GM21619 (cell line): ENCODE data around the gene MND1.
A peak's percentile ranks its signal among the peaks of the same experiment; 100 is the strongest.
"Not testable (repeated sequence)": the region's sequence is repeated elsewhere in the genome, so short reads cannot be mapped to it uniquely, and the experiment has no call there.

Source experiments
- ATAC-seq: cut with Tn5 transposase; IDR thresholded peaks from one replicate; pipeline ENCODE4 v1.9.1; 2021; ENCODE audit not compliant: unreplicated experiment

The MND1 gene

DNA sequence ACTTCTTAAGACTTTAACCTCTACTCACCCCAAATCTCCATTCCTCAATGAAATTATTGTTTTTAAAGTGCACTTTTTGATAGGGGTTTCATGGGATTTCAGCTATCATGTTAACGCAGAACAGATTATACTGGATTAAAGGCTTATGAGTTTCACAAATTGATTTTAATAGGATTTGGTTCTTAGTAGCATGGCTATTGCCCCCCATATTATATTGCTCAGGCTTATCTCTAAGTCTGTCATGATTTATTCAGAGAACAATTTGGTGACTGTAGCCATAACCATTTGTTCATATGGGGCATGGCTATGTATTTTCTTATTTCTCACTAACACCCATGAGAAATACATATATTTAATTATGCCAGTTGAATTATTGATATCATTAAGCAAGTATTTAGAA lies 57.0 kb downstream of the MND1 start:
- no peak for ATAC-seq

GRCh38 chr4:153402366-153402765 lies 57.9 kb downstream of the MND1 start:
- no peak for ATAC-seq

- no peak for ATAC-seq
These were observed 59.2 kb downstream of the MND1 start for GRCh38 chr4:153403726-153404125.

DNA sequence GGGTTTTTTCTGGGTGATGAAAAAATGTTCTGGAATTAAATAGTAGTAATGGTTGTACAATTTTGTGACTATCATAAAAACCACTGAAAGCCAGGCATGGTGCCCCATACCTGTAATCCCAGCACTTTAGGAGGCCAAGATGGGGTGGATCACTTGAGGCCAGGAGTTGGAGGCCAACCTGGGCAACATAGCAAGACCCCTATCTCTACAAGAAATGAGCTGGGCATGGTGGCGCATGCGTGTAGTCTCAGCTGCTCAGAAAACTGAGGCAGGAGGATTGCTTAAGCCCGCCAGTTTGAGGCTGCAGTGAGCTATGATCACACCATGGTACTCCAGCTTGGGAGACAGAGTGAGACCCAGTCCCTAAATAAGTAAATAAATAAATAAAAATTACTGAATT lies 63.4 kb downstream of the MND1 start:
- ATAC-seq, result no peak

DNA sequence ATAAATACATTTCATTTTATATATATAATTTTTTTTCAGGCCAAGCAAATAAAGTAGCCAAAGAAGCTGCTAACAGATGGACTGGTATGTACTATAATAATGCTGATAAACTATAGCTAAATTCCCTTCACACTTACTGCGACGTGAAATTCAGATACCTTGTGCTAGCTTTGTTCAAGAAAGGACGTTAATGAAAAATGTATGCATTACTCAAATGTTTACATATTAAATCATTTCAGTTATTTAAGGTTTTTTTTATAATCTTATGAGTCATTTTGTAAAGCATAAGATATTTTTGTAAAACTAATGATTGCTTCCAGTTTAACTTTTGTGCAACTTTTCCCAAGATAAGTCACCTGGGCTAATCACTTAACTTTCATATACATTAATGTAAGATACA lies 64.4 kb downstream of the MND1 start:
- no peak for ATAC-seq

DNA sequence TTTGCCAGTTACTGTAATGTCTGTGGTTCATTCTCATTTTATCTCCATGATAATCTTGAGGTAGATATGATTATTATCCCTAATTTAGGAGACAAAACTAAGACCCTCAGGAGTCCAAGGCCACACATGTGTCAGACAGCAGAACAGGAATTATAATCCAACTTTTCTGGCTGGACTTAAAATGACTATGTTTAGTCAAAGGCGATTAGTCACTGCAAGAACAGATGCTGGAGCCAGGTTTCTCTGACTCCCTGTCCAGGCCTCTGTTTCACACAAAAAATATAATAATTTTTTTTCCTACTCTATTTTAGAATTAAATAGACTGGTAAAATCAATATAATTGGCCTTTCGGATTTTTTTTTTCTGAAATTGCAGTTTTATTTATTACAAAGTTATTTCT lies 64.9 kb downstream of the MND1 start:
- ATAC-seq, result no peak

GRCh38 chr4:153409924-153410501 lies 65.5 kb downstream of the MND1 start:
- ATAC-seq, result no peak

DNA sequence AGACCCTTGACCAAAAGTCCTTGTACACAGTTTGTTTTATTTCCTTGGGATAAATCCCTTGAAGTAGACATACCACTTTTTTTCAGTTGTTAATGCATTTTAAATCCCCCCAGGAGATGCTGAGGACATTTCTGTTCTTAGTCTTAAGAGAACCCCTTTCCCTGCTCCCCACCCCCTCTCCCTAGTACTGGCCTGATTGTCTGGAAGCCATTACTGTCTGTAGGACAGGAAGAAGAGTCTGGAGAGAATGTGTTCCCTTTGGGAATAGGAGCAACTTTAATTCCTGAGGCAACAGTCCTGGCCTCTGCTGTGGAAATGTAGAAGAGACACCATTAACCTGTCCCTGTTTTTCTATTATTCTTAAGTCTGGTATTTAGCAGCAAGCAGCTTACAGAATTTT lies 69.4 kb downstream of the MND1 start:
- ATAC-seq, result no peak

GRCh38 chr4:153416456-153416855 lies 72.0 kb downstream of the MND1 start:
- not testable (repeated sequence) for ATAC-seq

DNA sequence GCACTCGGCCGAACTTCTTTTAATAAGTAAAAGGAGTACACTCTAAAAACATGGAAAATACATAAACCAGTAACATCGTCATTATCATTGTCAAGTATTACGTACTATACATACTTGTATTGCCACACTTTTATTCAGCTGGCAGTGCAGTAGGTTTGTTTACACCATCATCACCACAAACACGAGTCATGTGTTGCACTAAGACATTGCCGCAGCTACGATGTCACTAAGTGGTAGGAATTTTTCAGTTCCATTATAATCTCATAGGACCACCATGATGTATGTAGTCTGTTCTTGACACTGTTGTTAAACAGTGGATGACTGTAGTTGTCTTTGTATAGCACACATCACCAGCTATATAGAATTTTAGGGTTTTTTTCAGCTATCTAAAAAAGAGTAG lies 73.6 kb downstream of the MND1 start:
- ATAC-seq, result no peak

DNA sequence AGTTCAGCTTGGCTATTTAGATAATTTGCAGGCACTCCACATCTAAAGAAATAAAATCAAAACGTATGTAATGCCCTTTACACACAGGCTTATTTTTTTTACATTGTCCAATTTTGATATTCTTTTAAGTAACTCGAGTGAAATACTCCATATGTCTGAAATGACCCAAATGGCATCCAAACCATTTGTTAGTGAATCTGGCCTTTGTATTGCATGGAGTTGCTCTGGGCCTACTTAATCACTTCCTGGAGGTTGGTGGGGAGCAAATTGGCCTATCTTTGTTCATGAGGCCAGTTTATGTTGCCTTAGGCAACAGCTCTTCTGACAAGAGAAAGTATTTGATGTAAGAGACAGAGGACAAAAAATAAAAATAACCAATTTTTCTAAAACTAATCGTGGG lies 74.1 kb downstream of the MND1 start:
- no peak for ATAC-seq

DNA sequence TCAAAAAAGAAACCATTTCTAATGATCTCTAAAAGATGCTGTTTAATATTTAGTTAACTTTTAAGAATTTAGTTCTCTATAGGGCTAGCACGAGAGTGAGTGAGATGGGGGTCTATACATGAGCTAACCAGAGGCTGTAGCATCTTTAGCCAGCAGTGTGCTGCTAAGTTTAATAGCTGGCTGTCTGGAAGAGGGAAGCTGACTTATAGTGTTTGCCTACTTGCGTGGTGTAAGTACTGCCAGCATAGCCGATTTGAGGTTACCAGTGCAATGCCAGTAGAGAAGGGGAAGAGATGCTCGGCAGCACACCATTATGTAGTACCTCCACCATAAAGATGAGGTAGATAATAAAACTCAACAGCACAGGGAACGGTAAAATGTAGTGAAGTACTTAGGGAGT lies 74.5 kb downstream of the MND1 start:
- no peak for ATAC-seq

GRCh38 chr4:153419673-153420278 lies 75.3 kb downstream of the MND1 start:
- no peak for ATAC-seq

DNA sequence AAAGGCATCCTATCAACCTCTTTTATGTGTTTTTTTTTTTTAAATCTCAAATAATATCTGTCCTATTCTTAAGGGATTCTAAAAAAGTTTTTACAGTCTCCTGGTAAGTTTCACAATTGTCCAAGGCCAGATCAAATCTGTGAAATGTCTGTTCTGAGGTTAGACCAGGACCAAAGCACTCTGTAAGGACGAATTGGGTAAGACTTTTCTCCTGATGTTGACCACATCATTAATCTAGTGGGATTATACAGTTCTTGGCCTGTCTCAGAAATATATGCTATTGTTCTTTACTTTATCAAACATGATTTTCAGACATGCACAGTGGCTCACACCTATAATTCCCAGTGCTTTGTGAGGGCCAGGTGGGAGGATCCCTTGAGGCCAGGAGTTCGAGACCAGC lies 75.9 kb downstream of the MND1 start:
- no peak for ATAC-seq

DNA sequence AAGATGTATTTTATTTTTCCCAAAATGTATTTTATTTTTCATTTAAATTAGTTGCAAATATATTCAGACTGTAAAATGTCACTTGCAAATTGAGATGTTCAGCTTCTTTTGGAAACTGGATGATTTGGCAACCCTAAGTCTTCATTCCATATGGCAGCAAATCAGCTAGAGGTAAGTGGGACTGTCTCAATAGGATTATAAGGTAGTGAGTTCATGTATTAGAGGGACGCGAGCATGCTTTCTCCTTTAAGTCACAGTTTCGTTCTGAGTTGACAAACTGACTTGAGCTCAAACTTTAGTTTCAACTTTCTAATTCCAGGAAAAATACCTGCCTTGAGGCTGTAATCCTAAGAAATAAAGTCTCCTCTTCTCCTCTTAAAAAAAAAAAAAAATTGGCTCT lies 77.5 kb downstream of the MND1 start:
- ATAC-seq, result peak; percentile 71

GRCh38 chr4:153426207-153426885 lies 81.9 kb downstream of the MND1 start:
- ATAC-seq, result peak; percentile 52

DNA sequence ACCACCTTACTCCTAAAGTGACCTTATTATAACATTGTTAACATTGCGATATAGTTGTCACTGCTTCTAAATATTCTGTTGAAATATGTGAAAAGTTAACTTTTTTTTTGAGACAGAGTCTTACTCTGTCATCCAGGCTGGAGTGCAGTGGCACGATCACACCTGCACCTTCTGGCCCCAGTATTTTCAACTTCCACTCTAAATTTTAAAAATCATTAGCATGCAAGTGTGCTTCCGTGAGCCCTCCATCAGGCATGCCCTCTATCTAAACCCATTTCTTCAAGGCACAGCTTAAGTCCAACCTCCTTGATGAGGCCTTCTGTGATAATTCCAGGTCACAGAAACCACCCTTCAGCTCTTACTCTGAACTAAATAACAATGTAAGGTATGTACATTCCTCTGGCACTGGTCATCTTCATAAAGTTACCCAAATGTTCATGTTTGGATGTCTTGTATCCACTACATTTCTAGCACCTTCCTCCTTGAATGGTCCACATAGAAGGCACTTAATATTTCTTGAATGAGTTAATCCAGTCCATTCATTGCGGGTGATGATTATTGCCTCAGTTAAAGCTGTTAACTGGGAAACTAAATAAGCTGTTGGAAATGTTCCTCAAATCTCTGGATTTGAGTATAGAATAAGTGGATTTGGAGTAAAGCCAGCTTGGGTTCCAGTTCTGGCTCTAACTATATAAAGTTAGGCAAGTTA lies 83.0 kb downstream of the MND1 start:
- ATAC-seq, result no peak

- no peak for ATAC-seq
These were observed 84.5 kb downstream of the MND1 start for GRCh38 chr4:153428941-153429475.

- ATAC-seq, result peak; percentile 92
These were observed 88.7 kb downstream of the MND1 start for GRCh38 chr4:153432965-153433753.

GRCh38 chr4:153433754-153434105 lies 89.2 kb downstream of the MND1 start:
- ATAC-seq, result no peak

DNA sequence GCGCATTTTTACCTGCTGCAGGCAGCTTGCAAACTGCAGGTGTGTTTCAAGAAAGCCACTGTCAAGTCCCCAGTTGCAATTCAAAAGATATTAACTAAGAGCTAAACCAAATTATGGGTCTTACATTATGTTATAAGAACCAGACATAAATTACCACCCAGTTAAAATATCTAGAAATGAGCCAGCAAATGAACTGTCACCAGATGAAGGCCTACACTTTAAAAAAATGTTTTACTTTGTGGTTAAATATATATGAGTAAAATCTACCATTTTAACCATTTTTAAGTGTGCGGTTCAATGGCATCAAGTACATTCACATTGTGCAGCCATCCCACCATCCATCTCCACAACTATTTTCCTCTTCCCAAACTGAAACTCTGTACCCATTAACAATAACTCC lies 89.7 kb downstream of the MND1 start:
- ATAC-seq, result no peak
